Mesenteric fat pad (tissue), 1 donor: Measurements from ENCODE around the gene THAP12. TPM values are rescaled to one million over a fixed set of nuclear protein-coding genes. Genes with fewer than 3 reads are reported as not detected.
"Not testable (repeated sequence)": the region's sequence is repeated elsewhere in the genome, so short reads cannot be mapped to it uniquely, and the experiment has no call there.

Experiments used
- DNase-seq: peaks from one replicate; pipeline ENCODE4 v3.0.0-alpha.2; 2020; ENCODE audit warnings: low spot score
- total RNA-seq: library from RNA; stranded (reverse); fragmentation: NEBNext Ultra II Directional; extraction: Animal tissue kit (Norgen Biotek cat#: 25700); gene quantifications from one replicate; pipeline ENCODE4 v1.2.1, GENCODE V29; 2021
- donor health status: DM: yes; HTN: yes; CAD: no.

The THAP12 gene
- total RNA-seq, 1 donor from 2014 or later: 34.7 TPM

DNA sequence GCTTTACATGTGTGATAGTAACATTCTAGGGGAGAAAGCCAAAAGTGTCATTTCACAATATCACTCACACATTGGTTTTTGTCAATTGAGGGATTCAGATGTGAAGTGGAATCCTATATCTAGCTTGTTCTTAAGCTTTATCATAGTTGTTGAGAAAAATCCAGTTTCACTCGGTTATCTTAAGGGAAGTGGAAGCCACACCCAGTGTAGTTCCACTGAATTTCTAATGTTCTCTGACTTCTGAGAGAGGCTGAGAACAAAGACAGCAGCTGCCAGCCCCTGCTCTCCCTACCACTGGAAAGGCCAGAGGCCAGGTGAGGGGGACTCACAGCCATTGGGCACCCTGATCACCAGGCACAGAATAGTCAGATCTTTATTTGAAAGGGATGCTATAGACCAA is 53.7 kb downstream of the THAP12 start:
- DNase-seq: no peak

GRCh38 chr11:76325185-76325584 is 55.7 kb downstream of the THAP12 start:
- no peak for DNase-seq

DNA sequence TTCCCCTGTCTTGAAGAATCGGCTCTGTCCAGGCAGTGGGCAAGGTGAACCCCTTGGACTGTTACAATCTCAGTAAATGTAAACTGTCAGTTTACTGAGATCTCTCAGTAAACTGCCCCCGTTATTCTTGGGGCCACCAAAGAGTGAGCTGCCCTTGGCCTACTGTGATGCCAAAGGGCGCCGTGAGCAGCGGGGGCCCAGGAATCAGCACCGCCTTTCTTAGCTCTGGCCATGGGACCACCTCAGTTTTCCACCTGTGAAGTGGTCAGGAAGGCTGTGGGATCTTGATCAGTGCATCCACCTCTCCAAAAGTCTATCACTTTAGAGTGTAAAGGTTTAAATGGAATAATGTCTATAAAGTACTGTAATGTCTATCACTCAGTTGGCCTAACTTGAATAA is 57.1 kb downstream of the THAP12 start:
- no peak for DNase-seq

- DNase-seq: not testable (repeated sequence)
Measured at GRCh38 chr11:76323375-76323774, 57.6 kb downstream of the THAP12 start.

DNA sequence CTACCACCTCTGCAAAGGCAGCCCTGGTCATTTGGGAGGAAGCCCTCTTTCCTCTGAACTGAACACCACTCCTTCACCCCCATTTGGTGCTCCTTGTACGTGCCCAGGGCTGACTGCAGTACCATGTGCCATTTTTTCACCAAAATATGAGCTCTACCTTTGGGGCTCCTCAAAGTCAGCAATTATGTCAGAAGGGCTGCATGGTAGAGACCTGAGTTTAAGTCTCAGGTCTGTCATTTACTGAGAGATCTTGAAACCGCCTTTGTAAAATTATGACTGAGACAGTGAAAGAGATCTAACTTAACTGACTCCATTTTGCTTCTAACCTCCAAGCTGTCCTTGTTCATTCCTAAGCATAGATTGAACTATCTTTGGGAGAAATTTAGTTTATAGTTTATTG is 58.0 kb downstream of the THAP12 start:
- DNase-seq: no peak

- no peak for DNase-seq
Measured at GRCh38 chr11:76322540-76322939, 58.4 kb downstream of the THAP12 start.

GRCh38 chr11:76321820-76322524 is 59.0 kb downstream of the THAP12 start:
- DNase-seq: no peak

- DNase-seq: no peak
Measured at GRCh38 chr11:76321340-76321739, 59.6 kb downstream of the THAP12 start.

GRCh38 chr11:76320929-76321328 is 60.0 kb downstream of the THAP12 start:
- no peak for DNase-seq

GRCh38 chr11:76319798-76320197 is 61.1 kb downstream of the THAP12 start:
- not testable (repeated sequence) for DNase-seq

GRCh38 chr11:76318744-76319384 is 62.1 kb downstream of the THAP12 start:
- DNase-seq: no peak

- DNase-seq: no peak
Measured at GRCh38 chr11:76317296-76317695, 63.6 kb downstream of the THAP12 start.

GRCh38 chr11:76316726-76317125 is 64.2 kb downstream of the THAP12 start:
- no peak for DNase-seq

- DNase-seq: no peak
Measured at GRCh38 chr11:76315182-76315853, 65.6 kb downstream of the THAP12 start.

DNA sequence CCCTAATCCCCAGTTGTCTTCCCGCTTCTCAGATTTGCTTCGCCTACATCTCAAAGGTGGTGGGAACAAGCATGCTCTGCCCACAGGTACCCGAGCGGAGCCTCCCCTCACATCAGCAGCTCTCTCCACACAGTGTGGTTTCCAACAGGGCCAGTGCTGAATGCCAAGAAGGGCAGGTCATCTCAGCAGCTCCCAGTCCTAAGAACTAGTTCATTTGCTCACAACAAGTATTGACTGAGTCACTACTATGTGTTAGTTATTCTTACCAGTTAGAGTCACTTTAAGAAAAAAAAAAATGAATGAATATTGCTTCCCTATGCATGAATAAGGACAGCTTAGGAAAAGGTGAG is 66.2 kb downstream of the THAP12 start:
- no peak for DNase-seq

GRCh38 chr11:76313913-76314740 is 66.8 kb downstream of the THAP12 start:
- DNase-seq: no peak

DNA sequence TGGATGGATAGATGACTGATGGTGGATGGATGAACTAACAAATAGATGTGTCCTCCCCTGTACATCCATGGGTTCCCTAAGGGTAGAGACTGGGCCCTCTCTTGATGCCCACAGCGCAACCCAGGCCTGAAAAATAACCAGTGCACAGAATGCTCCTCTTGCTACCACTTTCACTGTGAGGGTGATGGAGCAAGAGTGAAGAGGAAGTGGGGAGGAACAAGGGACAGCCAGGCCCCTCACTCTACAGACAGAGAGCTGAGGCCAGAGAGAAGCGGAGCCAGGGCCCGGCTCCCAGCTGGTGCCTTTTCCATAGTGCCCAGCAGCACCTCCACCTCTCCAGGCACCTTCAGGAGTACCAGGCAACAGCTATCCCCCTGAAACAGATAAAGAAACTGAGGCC is 67.7 kb downstream of the THAP12 start:
- no peak for DNase-seq

GRCh38 chr11:76310832-76311595 is 69.9 kb downstream of the THAP12 start:
- DNase-seq: no peak

DNA sequence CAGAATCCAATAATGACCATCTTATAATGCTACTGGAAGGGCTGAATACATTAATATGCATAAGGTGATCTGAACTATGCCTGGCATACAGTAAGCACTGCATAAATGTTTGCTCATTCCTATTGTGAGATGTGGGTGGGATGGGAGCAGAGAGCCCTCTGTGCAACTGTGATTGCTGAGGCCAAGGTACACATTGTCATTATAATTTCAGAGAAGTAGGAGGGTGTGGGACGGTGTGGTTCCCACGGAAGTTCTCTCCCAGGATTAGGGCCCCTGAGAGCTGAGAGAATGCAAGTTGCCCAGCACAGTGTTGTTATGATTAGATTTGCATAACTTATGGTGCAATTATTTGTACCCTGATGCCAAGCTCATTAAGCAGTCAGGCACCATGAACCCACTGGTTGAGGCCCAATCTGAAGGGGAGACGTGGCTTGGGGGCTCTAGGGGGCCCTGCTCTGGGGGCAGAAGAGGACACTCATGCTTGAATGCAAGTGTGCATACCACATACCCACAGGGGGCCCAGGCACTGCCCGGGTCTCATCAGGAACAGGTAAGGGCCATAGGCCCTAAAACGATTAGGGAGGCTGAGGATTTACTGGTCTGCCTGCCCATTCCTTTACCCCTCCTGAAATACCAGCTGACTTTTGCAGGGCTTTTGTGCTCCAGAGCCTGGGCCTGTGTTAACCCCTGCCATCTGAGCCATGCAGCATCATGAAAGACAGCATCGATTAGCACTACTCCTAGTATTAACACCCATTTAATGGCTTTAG is 72.8 kb downstream of the THAP12 start:
- DNase-seq: no peak

- DNase-seq: no peak
Measured at GRCh38 chr11:76307396-76307795, 73.5 kb downstream of the THAP12 start.
